H1 (cell line): ENCODE measurements around the gene PLXNA3.

ENCODE experiments used
- ATF3 ChIP-seq: IDR thresholded peaks from 2 replicates; pipeline ENCODE4 v1.6.1; 2011; ENCODE audit warnings: low read depth, mild to moderate bottlenecking, low read length; ENCODE audit not compliant: insufficient read depth
- CBX5 ChIP-seq: fragments of 300-800, 300-1000 bp; sonication (generic); IDR thresholded peaks from 2 replicates; pipeline ENCODE4 v1.7.1; 2016; ENCODE audit warnings: antibody characterized with exemption, low read length, low read depth
- CTCF ChIP-seq, 3 experiments: IDR thresholded peaks; 1 replicate in 2 of 3; 2 replicates in 1 of 3; pipeline versions ENCODE4 v1.5.1 to v1.6.1; 2011; ENCODE audit warnings: low read length in 3 of 3, mild to moderate bottlenecking in 3 of 3, inconsistent platforms in 2 of 3, low read depth in 1 of 3, moderate library complexity in 1 of 3; ENCODE audit not compliant: insufficient read depth in 1 of 3; ENCODE audit errors: control extremely low read depth in 1 of 3
- EP300 ChIP-seq, 2 experiments: IDR thresholded peaks; 1 replicate in 1 of 2; 2 replicates in 1 of 2; pipeline ENCODE4 v1.6.1; 2011 to 2012; ENCODE audit warnings: low read depth in 2 of 2, low read length in 2 of 2, mild to moderate bottlenecking in 2 of 2, borderline replicate concordance in 1 of 2, inconsistent platforms in 1 of 2, moderate library complexity in 1 of 2
- HDAC2 ChIP-seq, 2 experiments: fragments of 300-600 bp in 1 of 2; sonication (generic) in 1 of 2; IDR thresholded peaks; 2 replicates each; pipeline ENCODE4 v1.6.1; 2011 to 2012; ENCODE audit warnings: low read depth in 2 of 2, low read length in 2 of 2, mild to moderate bottlenecking in 2 of 2, moderate library complexity in 2 of 2, borderline replicate concordance in 1 of 2, inconsistent platforms in 1 of 2
- NRF1 ChIP-seq: IDR thresholded peaks from 2 replicates; pipeline ENCODE4 v1.6.1; 2011; ENCODE audit warnings: mild to moderate bottlenecking, low read depth, low read length, improper control_type of control experiment
- SIRT6 ChIP-seq: IDR thresholded peaks from one replicate; pipeline ENCODE4 v1.7.1; 2012; ENCODE audit warnings: low read length, inconsistent platforms
- SUZ12 ChIP-seq: fragments of 200-600 bp; sonication (generic); IDR thresholded peaks from 2 replicates; pipeline ENCODE4 v1.6.1; 2012; ENCODE audit warnings: mild to moderate bottlenecking, inconsistent platforms, low read length, moderate library complexity, mixed read lengths
- YY1 ChIP-seq: IDR thresholded peaks from 2 replicates; pipeline ENCODE4 v1.6.1; 2011; ENCODE audit warnings: low read depth, mild to moderate bottlenecking, low read length

GRCh38 chrX:154484255-154485149 is 26.4 kb downstream of the PLXNA3 start:
- no peak for TF ChIP-seq ATF3
- TF ChIP-seq EP300 (IDR thresholded peaks at IDR 0.05; ENCODE audit: borderline replicate concordance in 1 of 2, low read depth in 2 of 2, low read length in 2 of 2): no peak
- TF ChIP-seq CTCF (IDR thresholded peaks at IDR 0.05; ENCODE audit: control extremely low read depth in 1 of 3, insufficient read depth in 1 of 3, low read depth in 1 of 3, low read length in 3 of 3): no peak
- TF ChIP-seq SIRT6: no peak
- TF ChIP-seq CBX5: no peak
- TF ChIP-seq SUZ12: no peak
- no peak for TF ChIP-seq YY1
- no peak for TF ChIP-seq HDAC2 (IDR thresholded peaks at IDR 0.05; ENCODE audit: borderline replicate concordance in 1 of 2, low read depth in 2 of 2, low read length in 2 of 2)
- TF ChIP-seq NRF1: no peak
